ENCODE results near the gene IL36RN. TPM values are rescaled to one million over a fixed set of nuclear protein-coding genes. Genes with fewer than 3 reads are reported as not detected.

Gene IL36RN
- polyA plus RNA-seq, 6 donors from 2014 or later = not detected

- peaks cover 5 to 16% of the 10 kb centered on the region in 2 donors for H3K36me3 Mint-ChIP-seq
These were observed 44.3 kb downstream of the IL36RN start for GRCh38 chr2:113103277-113103676.

GRCh38 chr2:113104054-113104611 lies 45.1 kb downstream of the IL36RN start:
- no peak for ATAC-seq (ENCODE audit: low read depth in 2 of 2)
- Mint-ChIP-seq H3K4me3 (no peak overlapping the region), H3K27me3 (peaks cover 16 to 29% (median 19%) of the 10 kb centered on the region in 3 donors), H3K9me3 (peaks cover 0 to 5% (median 3%) of the 10 kb centered on the region in 7 donors), H3K27ac (peak overlapping the region in 1 of 6 donors; percentile 65), H3K4me1 (no peaks in the 10 kb centered on the region), H3K36me3 (peaks cover 5 to 16% of the 10 kb centered on the region in 2 donors)
- no peak for DNase-seq

More at GRCh38 chr2:113103277-113103676, 44.3 kb downstream of the IL36RN start:
- H3K4me1 Mint-ChIP-seq = peaks cover 3% of the 10 kb centered on the region in 3 donors
- H3K27me3 Mint-ChIP-seq = peaks cover 11 to 21% (median 19%) of the 10 kb centered on the region in 3 donors
- no peak for ATAC-seq (ENCODE audit: low read depth in 2 of 2)
- no peak overlapping the region for H3K27ac Mint-ChIP-seq
- H3K9me3 Mint-ChIP-seq = peaks cover 0 to 7% (median 3%) of the 10 kb centered on the region in 7 donors
- H3K4me3 Mint-ChIP-seq = no peak overlapping the region
- no peak for DNase-seq

GRCh38 chr2:113105047-113105785 lies 46.2 kb downstream of the IL36RN start:
- Mint-ChIP-seq H3K27me3 (peaks cover 19 to 38% (median 21%) of the 10 kb centered on the region in 3 donors), H3K4me1 (no peaks in the 10 kb centered on the region), H3K36me3 (peaks cover 5 to 16% of the 10 kb centered on the region in 2 donors), H3K9me3 (peaks cover 0 to 5% (median 3%) of the 10 kb centered on the region in 7 donors), H3K27ac (no peak overlapping the region), H3K4me3 (no peak overlapping the region)
- no peak for DNase-seq
- ATAC-seq (ENCODE audit: low read depth in 2 of 2) = no peak

- no peaks in the 10 kb centered on the region for H3K36me3 Mint-ChIP-seq
- H3K4me1 Mint-ChIP-seq = peaks cover 0 to 4% (median 0%) of the 10 kb centered on the region in 3 donors
- DNase-seq (no peak), ATAC-seq (ENCODE audit: low read depth in 2 of 2) (no peak)
- no peaks in the 10 kb centered on the region for H3K9me3 Mint-ChIP-seq
- H3K27ac Mint-ChIP-seq = no peak overlapping the region
- no peak overlapping the region for H3K4me3 Mint-ChIP-seq
- peaks cover 4 to 21% (median 20%) of the 10 kb centered on the region in 3 donors for H3K27me3 Mint-ChIP-seq
These were observed 52.1 kb downstream of the IL36RN start for GRCh38 chr2:113111121-113111520.

- ATAC-seq (ENCODE audit: low read depth in 2 of 2) (no peak), DNase-seq (no peak)
- no peak overlapping the region for H3K27ac Mint-ChIP-seq
- peaks cover 3 to 21% (median 20%) of the 10 kb centered on the region in 3 donors for H3K27me3 Mint-ChIP-seq
- no peaks in the 10 kb centered on the region for H3K36me3 Mint-ChIP-seq
- peaks cover 0 to 9% (median 4%) of the 10 kb centered on the region in 3 donors for H3K4me1 Mint-ChIP-seq
- no peaks in the 10 kb centered on the region for H3K9me3 Mint-ChIP-seq
- no peak overlapping the region for H3K4me3 Mint-ChIP-seq
These were observed 52.9 kb downstream of the IL36RN start for GRCh38 chr2:113111823-113112287.

- peaks cover 0 to 21% (median 20%) of the 10 kb centered on the region in 3 donors for H3K27me3 Mint-ChIP-seq
- ATAC-seq (ENCODE audit: low read depth in 2 of 2) (no peak), DNase-seq (no peak)
- no peaks in the 10 kb centered on the region for H3K9me3 Mint-ChIP-seq
- no peak overlapping the region for H3K27ac Mint-ChIP-seq
- H3K4me3 Mint-ChIP-seq = no peak overlapping the region
- no peaks in the 10 kb centered on the region for H3K36me3 Mint-ChIP-seq
- peaks cover 0 to 12% (median 10%) of the 10 kb centered on the region in 3 donors for H3K4me1 Mint-ChIP-seq
These were observed 53.4 kb downstream of the IL36RN start for GRCh38 chr2:113112441-113112840.

GRCh38 chr2:113112871-113113270 lies 53.9 kb downstream of the IL36RN start:
- ATAC-seq (ENCODE audit: low read depth in 2 of 2) = no peak
- Mint-ChIP-seq H3K9me3 (no peaks in the 10 kb centered on the region), H3K36me3 (no peaks in the 10 kb centered on the region), H3K4me1 (peaks cover 0 to 13% (median 12%) of the 10 kb centered on the region in 3 donors), H3K27me3 (peaks cover 0 to 21% (median 20%) of the 10 kb centered on the region in 3 donors), H3K4me3 (no peak overlapping the region), H3K27ac (no peak overlapping the region)
- DNase-seq = no peak

GRCh38 chr2:113113807-113114206 lies 54.8 kb downstream of the IL36RN start:
- ATAC-seq (ENCODE audit: low read depth in 2 of 2) (no peak), DNase-seq (no peak)
- H3K27ac Mint-ChIP-seq = no peak overlapping the region
- H3K4me1 Mint-ChIP-seq = peaks cover 4 to 16% (median 12%) of the 10 kb centered on the region in 3 donors
- H3K9me3 Mint-ChIP-seq = no peaks in the 10 kb centered on the region
- peaks cover 0 to 14% (median 12%) of the 10 kb centered on the region in 3 donors for H3K27me3 Mint-ChIP-seq
- H3K4me3 Mint-ChIP-seq = no peak overlapping the region
- H3K36me3 Mint-ChIP-seq = no peaks in the 10 kb centered on the region

Other genes starting within 250 kb of the IL36RN start
- gene IL1B, start 222.4 kb upstream of the IL36RN start, polyA plus RNA-seq (ENCODE audit: low read depth in 6 of 6) = under 1 TPM in 2 of 6 donors, not detected in 4; 0.35 to 0.37 TPM
- gene IL37, start 148.0 kb upstream of the IL36RN start, polyA plus RNA-seq (ENCODE audit: low read depth in 6 of 6) = not detected
- gene IL36G, start 81.2 kb upstream of the IL36RN start, polyA plus RNA-seq (ENCODE audit: low read depth in 6 of 6) = not detected
- gene IL36A, start 53.7 kb upstream of the IL36RN start, polyA plus RNA-seq (ENCODE audit: low read depth in 6 of 6) = not detected
- not detected for gene IL36B, start 6.3 kb upstream of the IL36RN start, polyA plus RNA-seq (ENCODE audit: low read depth in 6 of 6)
- gene IL1F10, start 8.8 kb downstream of the IL36RN start, polyA plus RNA-seq (ENCODE audit: low read depth in 6 of 6) = not detected
- gene IL1RN, start 68.4 kb downstream of the IL36RN start, polyA plus RNA-seq (ENCODE audit: low read depth in 6 of 6) = under 1 TPM in 2 of 6 donors, not detected in 4; 0.14 to 0.29 TPM
- gene PSD4, start 114.8 kb downstream of the IL36RN start, polyA plus RNA-seq (ENCODE audit: low read depth in 6 of 6) = 10 to 100 TPM; 16.2 to 47.5 (median 29.1) TPM
- gene PAX8, start 219.7 kb downstream of the IL36RN start, polyA plus RNA-seq (ENCODE audit: low read depth in 6 of 6) = under 1 TPM in 4 of 6 donors, not detected in 2; 0.11 to 0.49 (median 0.38) TPM